GM18858 (cell line): ENCODE measurements around the gene EEF1AKMT4.
"Not testable (repeated sequence)": the region's sequence is repeated elsewhere in the genome, so short reads cannot be mapped to it uniquely, and the experiment has no call there.

Experiments used
- ATAC-seq: cut with Tn5 transposase; IDR thresholded peaks from one replicate; pipeline ENCODE4 v1.9.1; 2021; ENCODE audit not compliant: unreplicated experiment

EEF1AKMT4 gene

GRCh38 chr3:184259878-184260723 is 10.6 kb downstream of the EEF1AKMT4 start:
- ATAC-seq, result no peak

GRCh38 chr3:184260724-184261269 is 11.3 kb downstream of the EEF1AKMT4 start:
- no peak for ATAC-seq

- no peak for ATAC-seq
These were observed 11.9 kb downstream of the EEF1AKMT4 start, which contains the start of gene CAMK2N2 for GRCh38 chr3:184261270-184261853. CAMK2N2 (minus strand) TSS chr3:184261553; CDS start chr3:184261285, 268 bp downstream.

GRCh38 chr3:184261854-184262763 is 12.6 kb downstream of the EEF1AKMT4 start:
- no peak for ATAC-seq

- no peak for ATAC-seq
These were observed 13.3 kb downstream of the EEF1AKMT4 start for GRCh38 chr3:184262764-184263179.

GRCh38 chr3:184267249-184267648 is 17.8 kb downstream of the EEF1AKMT4 start:
- not testable (repeated sequence) for ATAC-seq

GRCh38 chr3:184272269-184272668 is 22.8 kb downstream of the EEF1AKMT4 start:
- no peak for ATAC-seq

- no peak for ATAC-seq
These were observed 25.9 kb downstream of the EEF1AKMT4 start for GRCh38 chr3:184275381-184275701.

GRCh38 chr3:184275961-184276910 is 26.8 kb downstream of the EEF1AKMT4 start, which contains the start of gene ECE2:
ECE2 (plus strand) TSS chr3:184276022; CDS start chr3:184276154, 132 bp downstream.
- ATAC-seq, result no peak

- ATAC-seq, result no peak
These were observed 27.9 kb downstream of the EEF1AKMT4 start for GRCh38 chr3:184277366-184277765.

GRCh38 chr3:184282941-184283340 is 33.5 kb downstream of the EEF1AKMT4 start:
- no peak for ATAC-seq

- no peak for ATAC-seq
These were observed 34.2 kb downstream of the EEF1AKMT4 start for GRCh38 chr3:184283681-184284080.

- ATAC-seq, result no peak
These were observed 35.2 kb downstream of the EEF1AKMT4 start for GRCh38 chr3:184284696-184285095.

- ATAC-seq, result no peak
These were observed 40.0 kb downstream of the EEF1AKMT4 start for GRCh38 chr3:184289426-184289938.

GRCh38 chr3:184290331-184290730 is 40.9 kb downstream of the EEF1AKMT4 start:
- ATAC-seq, result no peak

- no peak for ATAC-seq
These were observed 41.7 kb downstream of the EEF1AKMT4 start for GRCh38 chr3:184291044-184291737.

- ATAC-seq, result no peak
These were observed 42.4 kb downstream of the EEF1AKMT4 start for GRCh38 chr3:184291738-184292445.

- no peak for ATAC-seq
These were observed 46.3 kb downstream of the EEF1AKMT4 start for GRCh38 chr3:184295771-184296170.
